ENCODE measurements around the gene MST1. TPM values are rescaled to one million over a fixed set of nuclear protein-coding genes. Genes with fewer than 3 reads are reported as not detected.

The MST1 gene
- total and polyA plus RNA-seq, 9 of the 15 experiments (the other 6 are each of a cell fraction or from before 2014, with no cell fraction given) = 0.08 to 1.8 (median 0.40) TPM

DNA sequence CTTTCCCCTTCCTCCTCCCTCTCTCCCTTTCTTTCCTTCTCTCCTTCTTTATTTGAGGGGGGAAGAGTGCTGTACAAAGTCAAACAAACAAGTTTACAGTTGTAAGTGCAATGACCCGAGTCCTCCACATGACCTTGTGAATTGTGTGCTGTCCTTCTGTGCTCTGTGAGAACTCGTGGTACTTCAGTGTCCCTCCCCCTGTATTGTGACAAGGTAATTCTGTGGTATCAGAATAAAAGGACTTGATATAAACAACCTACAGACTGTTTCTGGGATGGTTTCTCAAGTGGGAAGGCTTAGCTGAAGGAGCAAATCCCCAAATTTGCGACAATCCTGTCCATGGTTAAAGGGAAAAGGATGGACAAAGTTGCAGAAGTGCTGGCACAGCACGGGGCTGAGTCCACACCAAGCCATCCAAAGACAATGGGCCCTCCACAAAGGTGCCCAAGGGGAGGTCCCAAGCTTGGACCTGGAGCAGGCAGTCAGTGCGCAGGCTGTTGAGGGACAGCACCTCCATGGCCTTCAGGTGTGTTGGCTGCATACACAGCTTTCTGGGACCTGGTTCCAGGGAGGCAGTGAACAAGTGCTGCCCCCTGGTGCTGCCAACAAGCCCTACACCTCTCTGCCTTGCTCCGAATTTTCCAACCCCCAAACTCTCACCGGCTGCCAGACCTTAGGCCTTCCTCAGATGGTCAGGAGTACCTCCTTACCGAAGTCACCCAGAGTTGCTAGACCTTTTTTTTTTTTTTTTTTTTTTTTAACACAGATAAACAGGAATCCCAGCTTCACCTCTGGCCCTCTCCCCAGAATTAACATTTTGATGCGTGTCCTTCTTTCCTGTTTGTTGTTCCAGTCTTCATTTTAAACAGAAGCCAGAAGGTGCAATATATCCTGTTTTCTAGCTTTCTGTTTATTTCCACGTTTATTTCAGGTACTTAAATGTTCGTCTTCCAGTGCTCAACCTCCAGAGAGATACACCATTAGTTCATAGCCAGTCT lies 17.7 kb downstream of the MST1 start (continued):
- peak in 1 of 2 experiments; percentile 92; a peak in 1 of 4 replicates for TF ChIP-seq SRF (CRISPR knock-in tag; IDR thresholded peaks at IDR 0.05)
- TF ChIP-seq, protein P1, sequence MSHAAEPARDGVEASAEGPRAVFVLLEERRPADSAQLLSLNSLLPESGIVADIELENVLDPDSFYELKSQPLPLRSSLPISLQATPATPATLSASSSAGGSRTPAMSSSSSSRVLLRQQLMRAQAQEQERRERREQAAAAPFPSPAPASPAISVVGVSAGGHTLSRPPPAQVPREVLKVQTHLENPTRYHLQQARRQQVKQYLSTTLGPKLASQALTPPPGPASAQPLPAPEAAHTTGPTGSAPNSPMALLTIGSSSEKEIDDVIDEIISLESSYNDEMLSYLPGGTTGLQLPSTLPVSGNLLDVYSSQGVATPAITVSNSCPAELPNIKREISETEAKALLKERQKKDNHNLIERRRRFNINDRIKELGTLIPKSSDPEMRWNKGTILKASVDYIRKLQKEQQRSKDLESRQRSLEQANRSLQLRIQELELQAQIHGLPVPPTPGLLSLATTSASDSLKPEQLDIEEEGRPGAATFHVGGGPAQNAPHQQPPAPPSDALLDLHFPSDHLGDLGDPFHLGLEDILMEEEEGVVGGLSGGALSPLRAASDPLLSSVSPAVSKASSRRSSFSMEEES (CRISPR knock-in tag; IDR thresholded peaks at IDR 0.05) = no peak
- TF ChIP-seq SMC3 (conservative IDR thresholded peaks at IDR 0.05; ENCODE audit: insufficient read depth, low read depth, low read length) = peak; percentile 84
- TF ChIP-seq CCNT2 (IDR thresholded peaks at IDR 0.05; ENCODE audit: borderline replicate concordance, extremely low read depth, insufficient read length, low read depth, low read length) = no peak
- TF ChIP-seq CC2D1A (IDR thresholded peaks at IDR 0.05) = peak; percentile 54; the same call in 1 of the 2 replicates
- no peak for TF ChIP-seq GATA2 (CRISPR knock-in tag; IDR thresholded peaks at IDR 0.05)
- no peak for TF ChIP-seq ZNF143 (CRISPR knock-in tag; IDR thresholded peaks at IDR 0.05)
- TF ChIP-seq ZBTB8A (IDR thresholded peaks at IDR 0.05; ENCODE audit: partially characterized antibody) = no peak
- no peak for TF ChIP-seq ZNF354B (CRISPR knock-in tag; IDR thresholded peaks at IDR 0.05)
- TF ChIP-seq ZNF695 (CRISPR knock-in tag; IDR thresholded peaks at IDR 0.05) = no peak
- peak; percentile 65 to 83 for TF ChIP-seq RAD21 (CRISPR knock-in tag; conservative IDR thresholded peaks at IDR 0.05 in 1 of 2, IDR thresholded peaks at IDR 0.05 in 1 of 2)
- no peak for TF ChIP-seq ARID2 (IDR thresholded peaks at IDR 0.05)
- TF ChIP-seq RCOR1 (IDR thresholded peaks at IDR 0.05; ENCODE audit: borderline replicate concordance in 1 of 2, low read depth in 2 of 2, low read length in 2 of 2) = no peak
- TF ChIP-seq PHF21A (IDR thresholded peaks at IDR 0.05; ENCODE audit: borderline replicate concordance, low read depth) = no peak
